Colonic mucosa (tissue), 4 donors: ENCODE data around the gene CABLES2. TPM values are rescaled to one million over a fixed set of nuclear protein-coding genes. Genes with fewer than 3 reads are reported as not detected.

Experiments used
- DNase-seq: peaks from one replicate; pipeline ENCODE4 v3.0.0-alpha.2; 2020
- H3K27ac ChIP-seq: fragments of 200-600 bp; one replicate; pipeline ENCODE4 v1.8.0; 2021
- H3K27me3 ChIP-seq: fragments of 200-600 bp; one replicate; pipeline ENCODE4 v1.8.0; 2021
- H3K36me3 ChIP-seq: fragments of 200-600 bp; one replicate; pipeline ENCODE4 v1.8.0; 2021
- H3K4me1 ChIP-seq: fragments of 200-600 bp; one replicate; pipeline ENCODE4 v1.8.0; 2021; ENCODE audit warnings: mild to moderate bottlenecking
- H3K4me3 ChIP-seq: fragments of 200-600 bp; one replicate; pipeline ENCODE4 v1.8.0; 2021
- H3K9ac ChIP-seq, 2 donors: one replicate each; pipeline ENCODE4 v1.7.0; 2013; ENCODE audit warnings: control low read depth in 2 of 2, low read depth in 2 of 2, low read length in 2 of 2
- H3K9me3 ChIP-seq: fragments of 200-600 bp; one replicate; pipeline ENCODE4 v1.8.0; 2021
- CTCF ChIP-seq: fragments of 200-600 bp; IDR thresholded peaks from one replicate; pipeline ENCODE4 v1.8.0; 2022; ENCODE audit warnings: antibody characterized with exemption, mild to moderate bottlenecking
- intact Hi-C: fragments of 100-400 bp; cut with DNase I; formaldehyde crosslinking; loops from one replicate; pipeline ENCODE4 v1.14.1; 2022
- total RNA-seq, 2 donors: library from RNA; stranded (reverse); fragmentation: NEBNext Ultra II Directional in 1 of 2; extraction: Animal tissue kit (Norgen Biotek cat#: 25700) in 1 of 2; gene quantifications; one replicate each; pipeline ENCODE4 v1.2.1, GENCODE V29; 2021
- donor health status: healthy.
- donor health status: DM: no; HTN: no; CAD: no.
- donor health status: DM: no; HTN: no; CAD: no.

Gene CABLES2
- total RNA-seq, 2 donors from 2014 or later: 7.8 to 10.5 TPM

- Histone ChIP-seq H3K36me3 (no peaks in the 10 kb centered on the region), H3K9ac (no peak overlapping the region), H3K4me1 (peaks cover 9% of the 10 kb centered on the region), H3K9me3 (no peaks in the 10 kb centered on the region), H3K27me3 (no peaks in the 10 kb centered on the region), H3K4me3 (no peak overlapping the region), H3K27ac (no peak overlapping the region)
- intact Hi-C loops: no loop called here
- no peak for DNase-seq
- TF ChIP-seq CTCF: no peak
Observed at GRCh38 chr20:62392077-62392418, 15.0 kb downstream of the CABLES2 start.

DNA sequence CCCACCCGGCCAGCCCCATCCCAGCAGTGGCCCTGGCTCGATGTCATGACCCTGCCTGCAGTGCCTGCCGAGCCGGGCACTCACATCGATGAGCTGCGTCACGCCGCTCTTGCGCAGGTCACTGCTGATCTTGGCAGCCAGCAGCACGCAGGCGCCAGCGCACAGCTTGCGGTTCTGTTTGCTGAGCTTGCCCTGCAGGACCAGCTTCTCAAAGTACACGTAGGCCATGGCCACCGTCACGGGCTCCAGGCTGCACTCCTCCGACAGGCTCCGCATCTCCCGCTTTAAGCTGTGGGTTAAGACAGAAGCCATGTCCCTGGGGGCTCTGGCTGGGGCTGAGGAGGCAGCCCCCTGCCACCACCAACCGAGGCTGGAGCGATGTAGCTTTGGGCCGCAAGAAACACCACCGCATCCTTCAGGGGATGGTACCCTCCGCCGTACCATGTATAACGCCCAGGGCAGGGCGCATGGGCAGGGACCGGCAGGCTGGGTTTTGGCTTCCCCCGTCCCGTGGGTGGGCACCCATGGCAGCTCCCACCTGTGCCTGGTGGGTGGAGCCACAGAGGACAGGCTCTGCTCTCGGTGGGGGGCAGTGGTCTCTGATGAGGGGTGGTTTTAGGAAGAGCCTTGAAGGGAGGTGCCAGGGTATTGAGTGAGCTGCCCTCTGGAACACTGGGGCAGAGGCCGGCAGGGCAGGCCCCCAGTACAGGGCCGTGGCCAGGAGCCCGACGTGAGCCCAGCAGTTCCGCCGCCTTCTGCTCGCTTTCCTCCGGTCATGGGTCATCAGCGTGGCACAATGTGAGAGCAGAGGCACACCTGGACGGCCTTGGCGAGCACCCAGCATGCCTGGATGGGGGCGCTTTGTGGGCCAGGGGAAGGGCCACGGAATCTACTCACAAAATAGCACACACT is 15.7 kb downstream of the CABLES2 start:
- no peak for DNase-seq

GRCh38 chr20:62390317-62391164 is 16.5 kb downstream of the CABLES2 start:
- intact Hi-C loops: no loop called here
- DNase-seq: no peak
- Histone ChIP-seq H3K27ac (no peak overlapping the region), H3K9me3 (no peaks in the 10 kb centered on the region), H3K36me3 (no peaks in the 10 kb centered on the region), H3K4me3 (no peak overlapping the region), H3K9ac (no peak overlapping the region), H3K4me1 (peaks cover 9% of the 10 kb centered on the region), H3K27me3 (no peaks in the 10 kb centered on the region)
- no peak for TF ChIP-seq CTCF

More for the DNA sequence above, 15.7 kb downstream of the CABLES2 start:
- Histone ChIP-seq H3K4me1 (peaks cover 9% of the 10 kb centered on the region), H3K36me3 (no peaks in the 10 kb centered on the region), H3K4me3 (no peak overlapping the region), H3K27ac (no peak overlapping the region), H3K9me3 (no peaks in the 10 kb centered on the region), H3K9ac (no peak overlapping the region), H3K27me3 (no peaks in the 10 kb centered on the region)
- intact Hi-C loops: no loop called here
- TF ChIP-seq CTCF: no peak

DNA sequence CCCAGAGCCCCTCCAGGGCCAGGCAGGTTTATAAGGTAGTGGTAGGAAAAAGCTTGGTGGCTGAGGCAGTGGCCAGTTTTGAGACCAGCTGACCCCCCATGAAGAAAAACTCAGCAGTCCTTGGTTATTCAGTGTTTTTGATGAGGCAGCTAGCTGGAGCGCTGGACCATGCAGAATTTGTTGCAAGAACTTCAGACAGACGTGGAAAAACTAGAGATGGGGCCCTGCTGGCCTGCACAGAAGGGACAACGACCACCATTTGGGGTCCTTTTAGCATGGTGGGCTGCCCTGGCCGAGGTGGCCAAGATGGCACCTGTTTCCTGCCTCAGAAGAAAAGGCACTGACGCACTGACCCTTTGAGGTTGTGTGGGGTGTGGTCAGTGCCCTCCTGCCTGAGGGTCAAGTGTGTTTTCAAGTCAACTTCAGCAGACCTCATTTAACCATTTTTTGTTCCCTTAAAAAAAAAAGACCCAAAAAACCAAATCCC is 17.4 kb downstream of the CABLES2 start:
- intact Hi-C loops: loop anchor here (10.0 kb wide), 1 partner anchor 375 kb away; no protein-coding TSS in a partner anchor
- no peak overlapping the region for H3K27ac ChIP-seq
- no peak overlapping the region for H3K4me3 ChIP-seq
- H3K9me3 ChIP-seq: no peaks in the 10 kb centered on the region
- no peaks in the 10 kb centered on the region for H3K36me3 ChIP-seq
- no peaks in the 10 kb centered on the region for H3K27me3 ChIP-seq
- TF ChIP-seq CTCF: no peak
- no peak overlapping the region for H3K9ac ChIP-seq
- DNase-seq: no peak
- H3K4me1 ChIP-seq: peaks cover 9% of the 10 kb centered on the region

DNA sequence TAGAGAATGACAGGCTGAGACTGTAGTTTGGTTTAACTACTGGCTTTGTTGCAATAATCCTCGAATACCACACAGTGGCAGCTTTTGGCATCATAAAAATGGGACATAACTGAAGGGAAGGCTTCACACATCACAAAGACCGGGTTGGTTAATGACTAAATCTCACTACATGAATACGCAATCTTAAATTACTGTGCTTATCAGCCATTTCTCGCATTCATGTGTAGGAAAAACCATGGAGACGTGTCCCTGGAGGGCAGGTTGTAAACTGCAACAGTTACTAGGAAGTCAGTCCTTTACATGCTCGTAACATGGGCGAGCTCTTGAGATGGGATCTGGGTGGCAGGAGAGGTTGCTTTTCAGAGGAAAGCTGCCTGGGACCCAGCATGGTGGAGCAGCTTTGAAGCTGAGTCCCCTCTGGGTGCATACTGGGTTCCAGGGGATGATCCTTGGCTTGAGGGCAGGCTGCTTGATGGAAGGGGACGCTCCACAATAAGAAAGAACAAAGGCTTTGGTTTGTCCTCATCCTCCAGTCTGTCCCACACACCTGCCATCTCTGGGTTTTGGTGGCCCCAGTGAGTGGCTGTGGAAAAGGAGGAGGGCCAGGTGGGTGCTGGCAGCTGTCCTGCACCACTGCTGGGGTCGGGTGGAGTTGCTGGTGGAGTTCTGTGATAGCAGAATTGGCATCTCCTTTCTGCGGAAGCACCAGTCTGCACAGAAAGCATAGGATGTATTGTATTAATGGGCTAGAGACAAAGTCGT is 18.1 kb downstream of the CABLES2 start:
- Histone ChIP-seq H3K27me3 (no peaks in the 10 kb centered on the region), H3K27ac (no peak overlapping the region), H3K4me3 (no peak overlapping the region), H3K4me1 (peaks cover 9% of the 10 kb centered on the region), H3K36me3 (no peaks in the 10 kb centered on the region), H3K9me3 (no peaks in the 10 kb centered on the region), H3K9ac (peak overlapping the region in 1 of 2 donors; percentile 18)
- no peak for TF ChIP-seq CTCF
- intact Hi-C loops: loop anchor here (10.0 kb wide), 1 partner anchor 374 kb away; no protein-coding TSS in a partner anchor
- no peak for DNase-seq
